Nephron progenitor cell (in vitro differentiated cells): ENCODE measurements around the gene CCT8L2.
"Not testable (repeated sequence)": the region's sequence is repeated elsewhere in the genome, so short reads cannot be mapped to it uniquely, and the experiment has no call there.

Source experiments
- DNase-seq: peaks from one replicate; pipeline ENCODE4 v3.0.0; 2021
- H3K27ac Mint-ChIP-seq: 2 replicates; pipeline ENCODE4 v1.8.0; 2021; ENCODE audit warnings: mild to moderate bottlenecking, moderate library complexity, mixed read lengths
- H3K27me3 Mint-ChIP-seq: 2 replicates; pipeline ENCODE4 v1.8.0; 2021; ENCODE audit warnings: mild to moderate bottlenecking, low read depth, mixed read lengths; ENCODE audit not compliant: poor library complexity
- H3K36me3 Mint-ChIP-seq: 2 replicates; pipeline ENCODE4 v1.8.0; 2021; ENCODE audit warnings: low read depth, mixed read lengths
- H3K4me1 Mint-ChIP-seq: 2 replicates; pipeline ENCODE4 v1.8.0; 2021; ENCODE audit warnings: mixed read lengths
- H3K4me3 Mint-ChIP-seq: 2 replicates; pipeline ENCODE4 v1.8.0; 2021; ENCODE audit warnings: mild to moderate bottlenecking, moderate library complexity, mixed read lengths
- H3K9me3 Mint-ChIP-seq: 2 replicates; pipeline ENCODE4 v1.8.0; 2021; ENCODE audit warnings: mild to moderate bottlenecking, moderate library complexity, mixed read lengths
- CTCF ChIP-seq: fragments of 200-600 bp; sonication (generic); IDR thresholded peaks from 2 replicates; pipeline ENCODE4 v1.5.0; 2021; ENCODE audit warnings: antibody characterized with exemption

The CCT8L2 gene

GRCh38 chr22:16594026-16594425 lies 1.4 kb upstream of the CCT8L2 start:
- Mint-ChIP-seq H3K9me3 (peaks cover 91% of the 10 kb centered on the region), H3K4me1 (no peaks in the 10 kb centered on the region), H3K4me3 (no peak overlapping the region), H3K27me3 (peaks cover 2% of the 10 kb centered on the region), H3K27ac (no peak overlapping the region), H3K36me3 (peaks cover 5% of the 10 kb centered on the region)
- TF ChIP-seq CTCF: no peak
- no peak for DNase-seq

GRCh38 chr22:16592231-16592630 lies 379 bp downstream of the CCT8L2 start:
- peaks cover 84% of the 10 kb centered on the region for H3K9me3 Mint-ChIP-seq
- H3K36me3 Mint-ChIP-seq, H3K4me3 Mint-ChIP-seq, H3K27me3 Mint-ChIP-seq, H3K27ac Mint-ChIP-seq, H3K4me1 Mint-ChIP-seq, DNase-seq: not testable (repeated sequence)

GRCh38 chr22:16591136-16591535 lies 1.5 kb downstream of the CCT8L2 start:
- H3K4me3 Mint-ChIP-seq, H3K4me1 Mint-ChIP-seq, DNase-seq, H3K36me3 Mint-ChIP-seq, H3K27ac Mint-ChIP-seq, H3K27me3 Mint-ChIP-seq: not testable (repeated sequence)
- H3K9me3 Mint-ChIP-seq: peaks cover 81% of the 10 kb centered on the region

GRCh38 chr22:16586991-16587390 lies 5.6 kb downstream of the CCT8L2 start:
- Mint-ChIP-seq H3K4me1 (no peaks in the 10 kb centered on the region), H3K27ac (no peak overlapping the region), H3K27me3 (peaks cover 2% of the 10 kb centered on the region), H3K36me3 (no peaks in the 10 kb centered on the region), H3K9me3 (peaks cover 72% of the 10 kb centered on the region), H3K4me3 (no peak overlapping the region)
- no peak for DNase-seq
- TF ChIP-seq CTCF: no peak

- Mint-ChIP-seq H3K4me3 (no peak overlapping the region), H3K36me3 (no peaks in the 10 kb centered on the region), H3K4me1 (no peaks in the 10 kb centered on the region), H3K27ac (no peak overlapping the region), H3K9me3 (peaks cover 69% of the 10 kb centered on the region), H3K27me3 (peaks cover 2% of the 10 kb centered on the region)
- TF ChIP-seq CTCF: no peak
- no peak for DNase-seq
Measured at GRCh38 chr22:16586170-16586569, 6.4 kb downstream of the CCT8L2 start.

- H3K4me3 Mint-ChIP-seq, H3K27me3 Mint-ChIP-seq, H3K27ac Mint-ChIP-seq, DNase-seq, H3K4me1 Mint-ChIP-seq, H3K36me3 Mint-ChIP-seq: not testable (repeated sequence)
- H3K9me3 Mint-ChIP-seq: peaks cover 40% of the 10 kb centered on the region
Measured at GRCh38 chr22:16580872-16581271, 11.7 kb downstream of the CCT8L2 start.

GRCh38 chr22:16569240-16569834 lies 23.3 kb downstream of the CCT8L2 start:
- peaks cover 26% of the 10 kb centered on the region for H3K9me3 Mint-ChIP-seq
- not testable (repeated sequence) for H3K4me1 Mint-ChIP-seq, DNase-seq, H3K4me3 Mint-ChIP-seq, H3K27me3 Mint-ChIP-seq, H3K36me3 Mint-ChIP-seq, H3K27ac Mint-ChIP-seq

GRCh38 chr22:16568425-16568758 lies 24.2 kb downstream of the CCT8L2 start:
- Mint-ChIP-seq H3K4me1 (no peaks in the 10 kb centered on the region), H3K27ac (no peak overlapping the region)

GRCh38 chr22:16567617-16568424 lies 24.8 kb downstream of the CCT8L2 start:
- not testable (repeated sequence) for H3K27ac Mint-ChIP-seq, H3K4me1 Mint-ChIP-seq, H3K36me3 Mint-ChIP-seq

More at GRCh38 chr22:16568425-16568758, 24.2 kb downstream of the CCT8L2 start:
- H3K36me3 Mint-ChIP-seq: no peaks in the 10 kb centered on the region
- H3K27me3 Mint-ChIP-seq: no peaks in the 10 kb centered on the region
- H3K9me3 Mint-ChIP-seq: peaks cover 20% of the 10 kb centered on the region
- no peak overlapping the region for H3K4me3 Mint-ChIP-seq
- no peak for TF ChIP-seq CTCF
- no peak for DNase-seq

GRCh38 chr22:16566421-16567151 lies 26.0 kb downstream of the CCT8L2 start:
- not testable (repeated sequence) for DNase-seq, H3K36me3 Mint-ChIP-seq, H3K27me3 Mint-ChIP-seq, H3K4me3 Mint-ChIP-seq, H3K4me1 Mint-ChIP-seq, H3K27ac Mint-ChIP-seq
- peaks cover 28% of the 10 kb centered on the region for H3K9me3 Mint-ChIP-seq

More at GRCh38 chr22:16567617-16568424, 24.8 kb downstream of the CCT8L2 start:
- not testable (repeated sequence) for H3K27me3 Mint-ChIP-seq, DNase-seq, H3K4me3 Mint-ChIP-seq
- H3K9me3 Mint-ChIP-seq: peaks cover 20% of the 10 kb centered on the region
